PC-3 (cell line): Measurements from ENCODE around the gene MAG. TPM values are rescaled to one million over a fixed set of nuclear protein-coding genes. Genes with fewer than 3 reads are reported as not detected.

Source experiments
- ATAC-seq: fragments of 200-7000 bp; cut with Tn5 transposase; 2 replicates; pipeline ENCODE4 v1.9.1; 2020; ENCODE audit warnings: mild to moderate bottlenecking, moderate library complexity
- BruUV-seq: library from RNA; stranded (reverse); fragments of 400-500 nt; replicated peaks from 2 replicates; lab custom pipeline; 2021; lab: Mats Ljungman, UMichigan
- CTCF ChIA-PET: fragments of 300-600 bp; sonication (Branson Sonifier 250); formaldehyde crosslinking; loops from one replicate; lab custom pipeline; 2022; ENCODE audit warnings: antibody characterized with exemption; lab: Charles Lee
- POLR2A ChIA-PET: fragments of 300-600 bp; sonication (Branson Sonifier 250); formaldehyde crosslinking; loops from one replicate; lab custom pipeline; 2022; ENCODE audit warnings: antibody characterized with exemption; ENCODE audit not compliant: unreplicated experiment; lab: Charles Lee
- DNase-seq: peaks from one replicate; pipeline ENCODE4 v3.0.0-alpha.2; 2015
- H2AFZ ChIP-seq: fragments of 300-600 bp; sonication (generic); 2 replicates; pipeline ENCODE4 v1.6.0; 2016; ENCODE audit warnings: antibody characterized with exemption, low read length
- H3F3A ChIP-seq: fragments of 300-600 bp; sonication (generic); one replicate; pipeline ENCODE4 v1.6.0; 2017; ENCODE audit warnings: antibody characterized with exemption, low read length, control low read depth, mild to moderate bottlenecking; ENCODE audit not compliant: unreplicated experiment
- H3K27ac ChIP-seq: fragments of 300-600 bp; sonication (generic); 2 replicates; pipeline ENCODE4 v1.5.1; 2016; ENCODE audit warnings: mild to moderate bottlenecking, low read length
- H3K27me3 ChIP-seq: fragments of 300-600 bp; sonication (generic); 2 replicates; pipeline ENCODE4 v1.6.1; 2016; ENCODE audit warnings: low read length, mixed read lengths
- H3K36me3 ChIP-seq: fragments of 300-600 bp; sonication (generic); 2 replicates; pipeline ENCODE4 v1.6.1; 2016; ENCODE audit warnings: low read depth, mixed run types, low read length, mixed read lengths
- H3K4me1 ChIP-seq: fragments of 300-600 bp; sonication (generic); 2 replicates; pipeline ENCODE4 v1.5.1; 2016; ENCODE audit warnings: low read length; ENCODE audit not compliant: insufficient read depth
- H3K4me2 ChIP-seq: fragments of 300-600 bp; sonication (generic); 2 replicates; pipeline ENCODE4 v1.6.0; 2016; ENCODE audit warnings: low read length
- H3K4me3 ChIP-seq: fragments of 300-600 bp; sonication (generic); 2 replicates; pipeline ENCODE4 v1.5.1; 2016; ENCODE audit warnings: mild to moderate bottlenecking, low read length, mixed read lengths
- H3K79me2 ChIP-seq: fragments of 300-600 bp; sonication (generic); 2 replicates; pipeline ENCODE4 v1.6.1; 2017; ENCODE audit warnings: low read length, mixed read lengths
- H3K9ac ChIP-seq: fragments of 300-600 bp; sonication (generic); 2 replicates; pipeline ENCODE4 v1.6.0; 2016; ENCODE audit warnings: mild to moderate bottlenecking, low read length
- H3K9me2 ChIP-seq: fragments of 300-600 bp; sonication (generic); replicated peaks from 2 replicates; pipeline ENCODE4 v1.6.1; 2016; ENCODE audit warnings: mixed run types, low read length, mixed read lengths
- H3K9me3 ChIP-seq: fragments of 300-600 bp; sonication (generic); 2 replicates; pipeline ENCODE4 v1.6.1; 2016; ENCODE audit warnings: low read length, mixed read lengths
- H4K20me1 ChIP-seq: fragments of 300-600 bp; sonication (generic); 2 replicates; pipeline ENCODE4 v1.6.1; 2016; ENCODE audit warnings: low read length, mixed read lengths
- EZH2 ChIP-seq: fragments of 300-600 bp; sonication (generic); IDR thresholded peaks from one replicate; pipeline ENCODE4 v1.6.1; 2017; ENCODE audit warnings: antibody characterized with exemption, mild to moderate bottlenecking, low read length; ENCODE audit not compliant: unreplicated experiment
- EZH2phosphoT487 ChIP-seq: fragments of 300-600 bp; sonication (generic); IDR thresholded peaks from 2 replicates; pipeline ENCODE4 v1.6.1; 2018; ENCODE audit warnings: mild to moderate bottlenecking, antibody characterized with exemption, low read length, borderline replicate concordance
- intact Hi-C: fragments of 100-400 bp; cut with micrococcal nuclease; formaldehyde crosslinking; loops from 2 replicates; pipeline ENCODE4 v1.9.0; 2023
- total RNA-seq: library from RNA; depleted of rRNA; stranded (reverse); fragments of >200 nt; gene quantifications from 2 replicates; pipeline ENCODE4 v1.2.3, GENCODE V29; 2014
- TF ChIP-seq, protein P1 (sequence below): fragments of 300-600 bp; sonication (generic); conservative IDR thresholded peaks from 2 replicates; pipeline ENCODE4 v1.5.1; 2017; ENCODE audit warnings: antibody characterized with exemption, low read depth, mild to moderate bottlenecking, low read length

The MAG gene
- total RNA-seq, 1 experiment from 2014 or later, result not detected

DNA sequence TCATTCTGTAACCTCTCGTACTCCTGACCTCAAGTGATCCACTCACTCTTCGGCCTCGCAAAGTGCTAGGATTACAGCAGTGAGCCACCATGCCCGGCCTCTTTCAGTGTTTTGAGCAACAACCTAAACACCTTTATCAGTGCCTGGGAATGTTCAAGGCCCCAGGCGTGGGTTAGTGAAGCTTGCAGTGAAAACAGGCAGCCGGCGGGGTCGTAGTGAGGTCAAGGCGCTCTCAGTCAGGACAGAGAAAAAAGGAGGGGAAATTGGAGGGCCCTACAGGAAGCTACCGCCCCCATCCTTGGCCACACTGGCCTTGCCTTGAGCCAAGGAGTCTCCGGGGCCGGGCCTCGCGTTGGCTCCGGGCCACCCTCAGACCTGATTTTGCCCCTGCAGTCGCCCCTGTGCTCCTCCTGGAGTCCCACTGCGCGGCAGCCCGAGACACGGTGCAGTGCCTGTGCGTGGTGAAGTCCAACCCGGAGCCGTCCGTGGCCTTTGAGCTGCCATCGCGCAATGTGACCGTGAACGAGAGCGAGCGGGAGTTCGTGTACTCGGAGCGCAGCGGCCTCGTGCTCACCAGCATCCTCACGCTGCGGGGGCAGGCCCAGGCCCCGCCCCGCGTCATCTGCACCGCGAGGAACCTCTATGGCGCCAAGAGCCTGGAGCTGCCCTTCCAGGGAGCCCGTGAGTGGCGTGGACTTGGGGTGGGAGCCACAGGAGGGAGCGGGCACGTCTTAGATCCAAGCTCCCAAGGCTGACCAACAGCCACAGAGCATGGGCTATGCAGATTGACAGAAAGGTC lies 17.7 kb downstream of the MAG start:
- ATAC-seq, result no peak
- no peak for DNase-seq
- no peaks in the 10 kb centered on the region for H3K9me3 ChIP-seq
- no peaks in the 10 kb centered on the region for H3K4me1 ChIP-seq
- no peak overlapping the region for H3K4me3 ChIP-seq
- ChIA-PET CTCF (no interaction called here), POLR2A (no interaction called here)
- no peaks in the 10 kb centered on the region for H4K20me1 ChIP-seq
- no peaks in the 10 kb centered on the region for H3K9me2 ChIP-seq
- H3K27ac ChIP-seq, result no peak overlapping the region
- no peaks in the 10 kb centered on the region for H3F3A ChIP-seq
- TF ChIP-seq, protein P1, sequence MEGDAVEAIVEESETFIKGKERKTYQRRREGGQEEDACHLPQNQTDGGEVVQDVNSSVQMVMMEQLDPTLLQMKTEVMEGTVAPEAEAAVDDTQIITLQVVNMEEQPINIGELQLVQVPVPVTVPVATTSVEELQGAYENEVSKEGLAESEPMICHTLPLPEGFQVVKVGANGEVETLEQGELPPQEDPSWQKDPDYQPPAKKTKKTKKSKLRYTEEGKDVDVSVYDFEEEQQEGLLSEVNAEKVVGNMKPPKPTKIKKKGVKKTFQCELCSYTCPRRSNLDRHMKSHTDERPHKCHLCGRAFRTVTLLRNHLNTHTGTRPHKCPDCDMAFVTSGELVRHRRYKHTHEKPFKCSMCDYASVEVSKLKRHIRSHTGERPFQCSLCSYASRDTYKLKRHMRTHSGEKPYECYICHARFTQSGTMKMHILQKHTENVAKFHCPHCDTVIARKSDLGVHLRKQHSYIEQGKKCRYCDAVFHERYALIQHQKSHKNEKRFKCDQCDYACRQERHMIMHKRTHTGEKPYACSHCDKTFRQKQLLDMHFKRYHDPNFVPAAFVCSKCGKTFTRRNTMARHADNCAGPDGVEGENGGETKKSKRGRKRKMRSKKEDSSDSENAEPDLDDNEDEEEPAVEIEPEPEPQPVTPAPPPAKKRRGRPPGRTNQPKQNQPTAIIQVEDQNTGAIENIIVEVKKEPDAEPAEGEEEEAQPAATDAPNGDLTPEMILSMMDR, result no peak
- TF ChIP-seq EZH2phosphoT487, result no peak
- TF ChIP-seq EZH2, result no peak
- intact Hi-C loops, result no loop called here
- H3K4me2 ChIP-seq, result no peak overlapping the region
- no peaks in the 10 kb centered on the region for H3K36me3 ChIP-seq
- no TSS peak for BruUV-seq
- H3K79me2 ChIP-seq, result no peaks in the 10 kb centered on the region
- H2AFZ ChIP-seq, result no peak overlapping the region
- no peak overlapping the region for H3K9ac ChIP-seq
- H3K27me3 ChIP-seq, result no peaks in the 10 kb centered on the region

DNA sequence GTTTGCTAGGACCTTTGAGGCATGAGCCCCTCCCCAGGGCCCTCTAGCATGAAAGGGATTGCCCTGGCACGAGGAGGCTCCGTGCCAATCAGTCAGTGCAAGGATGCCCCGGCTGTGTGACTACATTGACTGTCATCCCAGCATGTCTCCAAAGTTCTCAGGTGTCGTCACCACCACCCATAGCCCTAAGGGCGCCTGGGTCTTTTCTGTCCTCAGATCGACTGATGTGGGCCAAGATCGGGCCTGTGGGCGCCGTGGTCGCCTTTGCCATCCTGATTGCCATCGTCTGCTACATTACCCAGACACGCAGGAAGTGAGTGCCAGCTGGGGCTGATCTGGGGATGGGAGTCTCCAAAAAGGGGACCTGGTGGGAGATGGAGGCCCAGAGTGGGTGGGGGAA lies 18.4 kb downstream of the MAG start:
- no peaks in the 10 kb centered on the region for H3K36me3 ChIP-seq
- H4K20me1 ChIP-seq, result no peaks in the 10 kb centered on the region
- H3K9ac ChIP-seq, result no peak overlapping the region
- ChIA-PET CTCF (no interaction called here), POLR2A (no interaction called here)
- H3K9me2 ChIP-seq, result no peaks in the 10 kb centered on the region
- H3K4me1 ChIP-seq, result no peaks in the 10 kb centered on the region
- intact Hi-C loops, result no loop called here
- no peak overlapping the region for H2AFZ ChIP-seq
- DNase-seq (no peak), ATAC-seq (no peak)
- H3K9me3 ChIP-seq, result no peaks in the 10 kb centered on the region
- H3K79me2 ChIP-seq, result no peaks in the 10 kb centered on the region
- TF ChIP-seq EZH2phosphoT487 (no peak), EZH2 (no peak)
- TF ChIP-seq, protein P1, result no peak
- H3K27me3 ChIP-seq, result no peaks in the 10 kb centered on the region
- no peaks in the 10 kb centered on the region for H3F3A ChIP-seq
- BruUV-seq, result no TSS peak
- no peak overlapping the region for H3K4me2 ChIP-seq
- no peak overlapping the region for H3K27ac ChIP-seq
- H3K4me3 ChIP-seq, result no peak overlapping the region

DNA sequence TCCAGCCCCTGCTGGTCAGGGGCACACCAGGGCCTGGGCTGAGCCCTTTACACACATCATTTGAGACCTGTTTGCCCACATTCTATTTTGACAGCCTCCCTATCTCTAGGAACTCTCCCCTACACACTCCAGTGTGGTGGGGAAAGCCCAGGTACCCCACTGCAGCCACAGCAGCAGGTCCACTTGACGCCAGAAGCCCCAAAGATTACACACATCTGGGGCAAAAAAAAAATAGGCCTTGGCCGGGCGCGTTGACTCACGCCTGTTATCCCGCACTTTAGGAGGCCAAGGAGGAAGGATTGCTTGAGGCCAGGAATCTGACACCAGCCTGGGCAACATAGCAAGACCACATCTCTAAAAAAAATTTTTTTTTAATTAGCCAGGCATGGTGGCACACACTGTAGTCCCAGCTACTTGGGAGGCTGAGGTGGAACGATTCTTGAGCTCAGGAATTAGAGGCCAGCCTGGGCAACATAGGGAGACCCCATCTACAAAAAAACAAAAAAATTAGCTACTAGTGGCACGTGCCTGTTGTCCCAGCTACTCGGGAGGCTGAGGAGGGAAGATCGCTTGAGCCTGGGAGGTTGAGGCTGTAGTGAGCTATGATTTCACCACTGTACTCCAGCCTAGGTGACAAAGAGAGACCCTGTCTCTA lies 19.0 kb downstream of the MAG start:
- Histone ChIP-seq H3K27me3 (no peaks in the 10 kb centered on the region), H3K4me1 (no peaks in the 10 kb centered on the region), H3F3A (no peaks in the 10 kb centered on the region), H3K27ac (no peak overlapping the region), H3K9me2 (no peaks in the 10 kb centered on the region), H3K36me3 (no peaks in the 10 kb centered on the region), H2AFZ (no peak overlapping the region), H3K4me3 (no peak overlapping the region), H4K20me1 (no peaks in the 10 kb centered on the region), H3K9me3 (no peaks in the 10 kb centered on the region), H3K4me2 (no peak overlapping the region), H3K9ac (no peak overlapping the region), H3K79me2 (no peaks in the 10 kb centered on the region)
- DNase-seq (no peak), ATAC-seq (no peak)
- no TSS peak for BruUV-seq
- no peak for TF ChIP-seq EZH2
- no peak for TF ChIP-seq EZH2phosphoT487
- TF ChIP-seq, protein P1, result no peak
- intact Hi-C loops, result no loop called here
- CTCF ChIA-PET, result no interaction called here
- POLR2A ChIA-PET, result no interaction called here
